Measurements from ENCODE around the gene LONP2.
A peak's percentile ranks its signal among the peaks of the same experiment; 100 is the strongest.

LONP2 gene

DNA sequence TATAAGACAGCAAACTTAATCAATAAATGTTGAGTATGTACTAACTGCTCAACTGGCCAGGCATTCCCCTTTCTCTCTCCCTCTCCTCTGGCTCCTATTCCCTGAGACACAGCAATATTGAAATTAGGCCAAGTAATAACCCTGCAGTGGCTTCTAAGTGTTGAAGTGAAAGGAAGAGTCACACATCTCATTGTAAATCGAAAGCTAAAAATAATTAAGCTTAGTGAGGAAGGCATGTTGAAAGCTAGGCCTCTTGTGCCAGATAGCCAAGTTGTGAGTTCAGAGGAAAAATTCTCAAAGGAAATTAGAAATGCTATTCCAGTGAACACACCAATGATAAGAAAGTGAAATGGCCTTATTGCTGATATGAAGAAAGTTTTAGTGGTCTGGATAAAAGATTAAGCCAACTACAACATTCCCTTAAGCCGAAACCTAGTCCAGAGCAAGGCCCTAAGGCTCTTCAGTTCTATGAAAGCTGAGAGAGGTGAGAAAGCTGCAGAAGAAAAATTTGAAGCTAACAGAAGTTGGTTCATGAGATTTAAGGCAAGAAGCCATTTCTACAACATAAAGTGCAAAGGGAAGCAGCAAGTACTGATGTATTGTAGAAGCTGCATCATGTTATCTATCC lies 38.6 kb downstream of the LONP2 start:
- TF ChIP-seq, protein P1, sequence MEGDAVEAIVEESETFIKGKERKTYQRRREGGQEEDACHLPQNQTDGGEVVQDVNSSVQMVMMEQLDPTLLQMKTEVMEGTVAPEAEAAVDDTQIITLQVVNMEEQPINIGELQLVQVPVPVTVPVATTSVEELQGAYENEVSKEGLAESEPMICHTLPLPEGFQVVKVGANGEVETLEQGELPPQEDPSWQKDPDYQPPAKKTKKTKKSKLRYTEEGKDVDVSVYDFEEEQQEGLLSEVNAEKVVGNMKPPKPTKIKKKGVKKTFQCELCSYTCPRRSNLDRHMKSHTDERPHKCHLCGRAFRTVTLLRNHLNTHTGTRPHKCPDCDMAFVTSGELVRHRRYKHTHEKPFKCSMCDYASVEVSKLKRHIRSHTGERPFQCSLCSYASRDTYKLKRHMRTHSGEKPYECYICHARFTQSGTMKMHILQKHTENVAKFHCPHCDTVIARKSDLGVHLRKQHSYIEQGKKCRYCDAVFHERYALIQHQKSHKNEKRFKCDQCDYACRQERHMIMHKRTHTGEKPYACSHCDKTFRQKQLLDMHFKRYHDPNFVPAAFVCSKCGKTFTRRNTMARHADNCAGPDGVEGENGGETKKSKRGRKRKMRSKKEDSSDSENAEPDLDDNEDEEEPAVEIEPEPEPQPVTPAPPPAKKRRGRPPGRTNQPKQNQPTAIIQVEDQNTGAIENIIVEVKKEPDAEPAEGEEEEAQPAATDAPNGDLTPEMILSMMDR (IDR thresholded peaks at IDR 0.05; ENCODE audit: low read depth, low read length) = no peak

DNA sequence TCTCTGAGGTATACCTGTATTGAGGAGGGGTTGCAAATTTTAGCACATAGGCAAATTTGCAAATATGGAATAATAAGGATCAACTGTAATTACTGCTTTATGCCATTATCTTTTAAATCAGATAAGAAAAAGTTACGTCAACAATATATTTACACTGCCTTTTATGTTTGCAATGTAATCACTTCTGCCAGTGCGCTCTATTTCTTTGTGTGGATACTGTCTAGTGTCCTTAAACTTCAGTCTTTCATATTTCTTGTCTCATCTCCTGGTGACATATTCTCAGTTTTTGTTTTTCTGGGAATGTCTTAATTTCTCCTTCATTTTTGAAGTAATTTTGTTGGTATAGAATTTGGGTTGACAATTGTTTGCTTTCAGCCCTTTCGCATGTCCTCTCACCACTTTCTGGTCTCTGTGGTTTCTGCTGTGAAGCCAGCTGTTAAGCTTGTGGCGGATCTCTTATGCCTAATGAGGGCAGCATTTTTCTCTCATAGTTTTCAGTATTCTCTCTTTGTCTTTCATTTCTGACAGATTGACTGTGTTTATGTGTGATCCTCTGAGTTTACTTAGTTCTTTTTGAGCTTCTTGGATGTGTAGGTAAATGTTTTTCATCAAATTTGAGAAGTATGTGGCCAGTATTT lies 40.8 kb downstream of the LONP2 start:
- TF ChIP-seq, protein P1 (IDR thresholded peaks at IDR 0.05; ENCODE audit: low read depth, low read length) = no peak
- no peak for DNase-seq (ENCODE audit: low read depth in 2 of 2)
- H3K4me3 ChIP-seq (replicated peaks in 1 of 2; ENCODE audit: low read depth in 2 of 2, low read length in 2 of 2) = no peak overlapping the region

More for the DNA sequence above, 38.6 kb downstream of the LONP2 start:
- H3K4me3 ChIP-seq (replicated peaks in 1 of 2; ENCODE audit: low read depth in 2 of 2, low read length in 2 of 2) = no peak overlapping the region
- peak in 1 of 2 donors; percentile 76 for DNase-seq (ENCODE audit: low read depth in 2 of 2)

DNA sequence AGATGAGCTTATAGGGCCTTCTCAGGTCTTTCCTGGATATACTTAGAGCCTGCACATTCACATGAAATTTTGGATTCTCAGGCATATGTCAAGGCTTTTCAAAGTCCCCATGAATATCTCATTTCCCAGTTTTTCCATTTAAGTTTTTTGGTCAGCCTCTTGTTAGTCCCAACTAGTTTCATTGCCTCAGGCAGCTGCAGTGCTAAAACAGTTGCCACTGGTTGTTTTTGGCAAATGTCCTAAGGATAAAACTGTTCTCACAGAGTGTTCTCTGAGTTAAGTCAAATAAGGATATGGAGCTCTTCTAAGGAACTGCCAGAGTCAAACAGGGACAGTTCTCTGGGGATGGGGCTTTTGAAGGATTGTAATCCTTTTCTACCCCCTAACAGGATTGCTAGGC lies 43.1 kb downstream of the LONP2 start:
- TF ChIP-seq, protein P1 (IDR thresholded peaks at IDR 0.05; ENCODE audit: low read depth, low read length) = no peak
- no peak overlapping the region for H3K4me3 ChIP-seq (replicated peaks in 1 of 2; ENCODE audit: low read depth in 2 of 2, low read length in 2 of 2)
- DNase-seq (ENCODE audit: low read depth in 2 of 2) = no peak

DNA sequence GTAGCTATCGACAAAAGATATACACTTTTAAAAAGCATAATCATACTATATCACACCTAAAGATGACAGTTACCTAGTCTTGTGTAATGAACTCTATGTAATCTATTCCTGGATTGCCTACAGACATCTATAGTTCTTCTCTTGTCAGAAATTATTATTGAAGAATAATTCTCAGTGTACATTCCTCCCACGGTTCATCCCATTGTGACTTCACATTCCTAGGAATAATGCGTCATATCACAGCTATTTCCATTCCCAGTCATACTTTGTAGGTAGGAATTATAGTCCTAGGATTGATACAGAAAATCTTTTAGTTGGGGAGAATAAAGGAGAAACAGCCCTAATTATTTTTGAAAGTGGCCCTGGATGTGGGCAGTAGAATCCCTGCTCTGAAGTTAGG lies 47.2 kb downstream of the LONP2 start:
- no peak overlapping the region for H3K4me3 ChIP-seq (replicated peaks in 1 of 2; ENCODE audit: low read depth in 2 of 2, low read length in 2 of 2)
- TF ChIP-seq, protein P1 (IDR thresholded peaks at IDR 0.05; ENCODE audit: low read depth, low read length) = no peak
- peak in 1 of 2 donors; percentile 56 for DNase-seq (ENCODE audit: low read depth in 2 of 2)

DNA sequence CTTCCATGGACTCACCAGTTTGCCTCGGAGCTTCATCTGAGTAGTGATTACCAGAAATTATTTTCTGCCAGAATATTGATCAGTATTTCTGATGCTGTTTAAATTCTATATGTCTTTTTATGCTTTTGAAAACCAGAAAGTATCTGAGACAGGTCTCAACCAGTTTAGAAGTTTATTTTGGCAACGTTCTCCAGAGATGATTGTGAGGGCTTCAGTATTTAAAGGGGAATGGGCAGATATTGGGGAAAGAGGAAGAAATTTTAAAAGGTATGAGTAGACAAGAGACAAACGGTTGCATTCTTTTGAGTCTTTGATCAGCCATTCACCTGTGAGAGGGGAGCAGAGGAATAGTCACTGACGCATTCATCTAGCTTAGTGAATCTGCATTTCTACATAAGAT lies 47.7 kb downstream of the LONP2 start:
- no peak overlapping the region for H3K4me3 ChIP-seq (replicated peaks in 1 of 2; ENCODE audit: low read depth in 2 of 2, low read length in 2 of 2)
- TF ChIP-seq, protein P1 (IDR thresholded peaks at IDR 0.05; ENCODE audit: low read depth, low read length) = no peak
- DNase-seq (ENCODE audit: low read depth in 2 of 2) = no peak

DNA sequence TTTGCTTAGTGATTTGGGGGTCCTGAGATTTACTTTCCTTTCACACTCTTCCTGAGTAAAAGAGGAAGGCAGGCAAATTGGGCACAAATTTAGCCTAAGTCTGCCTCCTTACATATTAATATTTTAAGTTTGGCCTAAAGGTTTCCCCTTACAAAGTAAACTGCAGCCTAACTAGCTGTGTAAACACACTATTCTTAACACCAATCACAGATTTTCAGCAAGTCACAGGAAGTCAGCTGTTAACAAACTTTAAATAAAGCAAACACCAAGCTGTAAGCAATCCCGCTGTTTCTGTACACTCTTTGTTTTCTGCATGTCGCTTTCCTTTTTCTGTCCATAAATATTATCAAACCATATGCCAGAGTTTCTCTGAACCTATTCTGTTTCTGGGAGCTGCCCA lies 48.4 kb downstream of the LONP2 start:
- H3K4me3 ChIP-seq (replicated peaks in 1 of 2; ENCODE audit: low read depth in 2 of 2, low read length in 2 of 2) = no peak overlapping the region
- DNase-seq (ENCODE audit: low read depth in 2 of 2) = no peak
- TF ChIP-seq, protein P1 (IDR thresholded peaks at IDR 0.05; ENCODE audit: low read depth, low read length) = no peak

All from cardiac fibroblast (primary cell).